HEK293T (cell line): ENCODE results near the gene BCO2.

Experiments used
- CTCF ChIA-PET: fragments of 350-600 bp; formaldehyde crosslinking; extraction: SDS; loops from one replicate; lab custom pipeline; 2021; ENCODE audit warnings: antibody characterized with exemption, inconsistent platforms; lab: Yijun Ruan, JAX
- POLR2A ChIA-PET: fragments of 350-600 bp; formaldehyde crosslinking; extraction: SDS; loops from one replicate; lab custom pipeline; 2020; ENCODE audit warnings: antibody characterized with exemption, inconsistent platforms; lab: Yijun Ruan, JAX
- DNase-seq: peaks from one replicate; pipeline ENCODE4 v3.0.0; 2012; ENCODE audit warnings: mixed read lengths; ENCODE audit errors: extremely low spot score
- ARNT ChIP-seq: fragments of 450-650 bp; IDR thresholded peaks from 2 replicates; pipeline ENCODE4 v1.6.1; 2017; ENCODE audit warnings: mild to moderate bottlenecking
- BHLHE40 ChIP-seq: fragments of 450-650 bp; IDR thresholded peaks from 2 replicates; pipeline ENCODE4 v1.6.1; 2016; ENCODE audit warnings: mild to moderate bottlenecking, moderate library complexity, borderline replicate concordance
- CTBP1 ChIP-seq: fragments of 450-650 bp; IDR thresholded peaks from 2 replicates; pipeline ENCODE4 v1.6.1; 2016; ENCODE audit warnings: borderline replicate concordance
- ELF4 ChIP-seq: fragments of 450-650 bp; IDR thresholded peaks from 2 replicates; pipeline ENCODE4 v1.6.1; 2017; ENCODE audit warnings: antibody characterized with exemption
- FOXA1 ChIP-seq: fragments of 450-650 bp; IDR thresholded peaks from 2 replicates; pipeline ENCODE4 v1.6.1; 2016; ENCODE audit warnings: mild to moderate bottlenecking
- FOXK2 ChIP-seq: fragments of 450-650 bp; IDR thresholded peaks from 2 replicates; pipeline ENCODE4 v1.6.1; 2016; ENCODE audit warnings: mild to moderate bottlenecking
- FOXM1 ChIP-seq: fragments of 450-650 bp; IDR thresholded peaks from 2 replicates; pipeline ENCODE4 v1.6.1; 2017; ENCODE audit warnings: mild to moderate bottlenecking, borderline replicate concordance
- HDGF ChIP-seq: fragments of 450-650 bp; IDR thresholded peaks from 2 replicates; pipeline ENCODE4 v1.6.1; 2017; ENCODE audit warnings: antibody characterized with exemption, borderline replicate concordance
- L3MBTL2 ChIP-seq: fragments of 450-650 bp; conservative IDR thresholded peaks from 2 replicates; pipeline ENCODE4 v1.6.1; 2016; ENCODE audit warnings: mild to moderate bottlenecking
- LEF1 ChIP-seq: fragments of 450-650 bp; IDR thresholded peaks from 2 replicates; pipeline ENCODE4 v1.6.1; 2017; ENCODE audit warnings: mild to moderate bottlenecking, borderline replicate concordance
- NFRKB ChIP-seq: fragments of 450-650 bp; IDR thresholded peaks from 2 replicates; pipeline ENCODE4 v1.6.1; 2016; ENCODE audit warnings: mild to moderate bottlenecking, moderate library complexity
- PKNOX1 ChIP-seq: fragments of 450-650 bp; IDR thresholded peaks from 2 replicates; pipeline ENCODE4 v1.6.1; 2016
- SP1 ChIP-seq: fragments of 450-650 bp; IDR thresholded peaks from 2 replicates; pipeline ENCODE4 v1.6.1; 2017
- SUZ12 ChIP-seq: fragments of 450-650 bp; IDR thresholded peaks from 2 replicates; pipeline ENCODE4 v1.6.1; 2016; ENCODE audit warnings: mild to moderate bottlenecking
- TARDBP ChIP-seq: fragments of 450-650 bp; IDR thresholded peaks from 2 replicates; pipeline ENCODE4 v1.6.1; 2016
- ZNF384 ChIP-seq: fragments of 450-650 bp; IDR thresholded peaks from 2 replicates; pipeline ENCODE4 v1.6.1; 2016

Gene BCO2

GRCh38 chr11:112215621-112216020, 40.3 kb downstream of the BCO2 start:
- POLR2A ChIA-PET = no interaction called here
- CTCF ChIA-PET = interaction anchor here (0.7 to 1.4 kb wide), 3 partner anchors 64 to 102 kb away, joined by 3 to 4 read pairs (median 3); no protein-coding TSS in a partner anchor

GRCh38 chr11:112216561-112217105, 41.3 kb downstream of the BCO2 start:
- no peak for DNase-seq
- TF ChIP-seq NFRKB (no peak), SUZ12 (no peak), LEF1 (no peak), L3MBTL2 (no peak), FOXM1 (no peak), TARDBP (no peak), HDGF (no peak), ZNF384 (no peak), SP1 (no peak), FOXK2 (no peak), FOXA1 (no peak), ELF4 (no peak), BHLHE40 (no peak), PKNOX1 (no peak)
- POLR2A ChIA-PET = no interaction called here
- CTCF ChIA-PET = interaction anchor here (0.6 to 1.5 kb wide), 3 partner anchors 11 to 64 kb away, joined by 3 to 4 read pairs (median 3); no protein-coding TSS in a partner anchor

More at GRCh38 chr11:112215621-112216020, 40.3 kb downstream of the BCO2 start:
- TF ChIP-seq ELF4 (no peak), SUZ12 (no peak), NFRKB (no peak), HDGF (no peak), ARNT (no peak), FOXM1 (no peak), SP1 (no peak), CTBP1 (no peak), BHLHE40 (no peak), L3MBTL2 (no peak)
- DNase-seq = no peak

DNA sequence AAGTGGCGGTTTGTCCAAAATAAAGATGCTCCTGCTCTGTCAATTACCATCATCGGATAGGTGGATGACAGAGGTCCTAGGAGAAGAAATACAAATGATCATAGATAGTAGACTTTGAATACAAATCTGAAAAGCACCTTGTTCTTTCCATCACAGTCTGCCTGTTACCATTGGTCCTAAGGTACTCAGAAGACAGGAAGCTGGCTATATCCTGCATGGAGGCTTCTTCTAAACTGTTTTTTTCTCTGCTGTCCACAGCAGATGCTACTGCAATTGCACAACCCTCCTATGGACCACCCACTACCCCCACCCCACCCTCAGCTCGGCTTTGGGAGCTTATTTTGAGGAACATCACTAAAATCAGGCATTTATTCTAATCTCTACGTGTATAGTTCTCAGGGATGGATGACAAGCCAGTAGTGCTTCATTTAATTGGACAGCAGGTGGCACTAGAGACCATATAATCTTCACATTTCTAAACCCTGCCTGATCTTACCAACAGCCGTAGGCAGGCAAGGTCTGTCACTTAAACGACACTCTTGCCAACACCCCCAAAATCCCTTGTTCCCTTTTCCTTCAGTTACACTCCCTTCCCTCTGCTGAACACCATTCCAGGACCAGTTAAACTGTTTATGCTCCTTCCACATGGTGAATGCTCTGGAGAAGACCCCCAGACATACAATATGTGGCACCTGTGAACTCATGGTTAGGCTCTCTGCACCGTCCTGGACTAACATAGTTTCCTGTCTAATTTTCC, 44.3 kb downstream of the BCO2 start:
- POLR2A ChIA-PET = no interaction called here
- CTCF ChIA-PET = interaction anchor here (0.6 to 1.6 kb wide), 6 partner anchors 60 to 74 kb away, joined by 3 to 9 read pairs (median 4); no protein-coding TSS in a partner anchor
- TF ChIP-seq PKNOX1 (0 out of 2 replicates have a peak, but pooled peaks have one; percentile 22), FOXM1 (no peak)
- DNase-seq = peak; percentile 70

GRCh38 chr11:112221274-112221835, 46.0 kb downstream of the BCO2 start:
- TF ChIP-seq FOXA1 (no peak), CTBP1 (no peak), L3MBTL2 (no peak), BHLHE40 (no peak), PKNOX1 (no peak), ZNF384 (no peak), TARDBP (no peak), SP1 (no peak), LEF1 (no peak), ARNT (no peak), HDGF (no peak), FOXK2 (no peak), NFRKB (no peak), FOXM1 (no peak), ELF4 (no peak), SUZ12 (no peak)
- DNase-seq = no peak
- POLR2A ChIA-PET = interaction anchor here (1.2 kb wide), 1 partner anchor 59 kb away, joined by 3 read pairs; no protein-coding TSS in a partner anchor
- CTCF ChIA-PET = interaction anchor here (0.8 to 1.6 kb wide), 3 partner anchors 59 to 278 kb away, joined by 4 to 7 read pairs (median 7); no protein-coding TSS in a partner anchor

GRCh38 chr11:112222303-112222702, 47.0 kb downstream of the BCO2 start:
- TF ChIP-seq FOXA1 = no peak
- no peak for TF ChIP-seq PKNOX1
- DNase-seq = no peak
- CTCF ChIA-PET = interaction anchor here (1.1 to 2.0 kb wide), 2 partner anchors 47 to 57 kb away, joined by 3 to 17 read pairs; partner anchors contain the start of gene BCO2
- POLR2A ChIA-PET = no interaction called here
